ENCODE data around the gene DPEP1. TPM values are rescaled to one million over a fixed set of nuclear protein-coding genes. Genes with fewer than 3 reads are reported as not detected.
"Not testable (repeated sequence)": the region's sequence is repeated elsewhere in the genome, so short reads cannot be mapped to it uniquely, and the experiment has no call there.

Gene DPEP1
- not detected for total RNA-seq

DNA sequence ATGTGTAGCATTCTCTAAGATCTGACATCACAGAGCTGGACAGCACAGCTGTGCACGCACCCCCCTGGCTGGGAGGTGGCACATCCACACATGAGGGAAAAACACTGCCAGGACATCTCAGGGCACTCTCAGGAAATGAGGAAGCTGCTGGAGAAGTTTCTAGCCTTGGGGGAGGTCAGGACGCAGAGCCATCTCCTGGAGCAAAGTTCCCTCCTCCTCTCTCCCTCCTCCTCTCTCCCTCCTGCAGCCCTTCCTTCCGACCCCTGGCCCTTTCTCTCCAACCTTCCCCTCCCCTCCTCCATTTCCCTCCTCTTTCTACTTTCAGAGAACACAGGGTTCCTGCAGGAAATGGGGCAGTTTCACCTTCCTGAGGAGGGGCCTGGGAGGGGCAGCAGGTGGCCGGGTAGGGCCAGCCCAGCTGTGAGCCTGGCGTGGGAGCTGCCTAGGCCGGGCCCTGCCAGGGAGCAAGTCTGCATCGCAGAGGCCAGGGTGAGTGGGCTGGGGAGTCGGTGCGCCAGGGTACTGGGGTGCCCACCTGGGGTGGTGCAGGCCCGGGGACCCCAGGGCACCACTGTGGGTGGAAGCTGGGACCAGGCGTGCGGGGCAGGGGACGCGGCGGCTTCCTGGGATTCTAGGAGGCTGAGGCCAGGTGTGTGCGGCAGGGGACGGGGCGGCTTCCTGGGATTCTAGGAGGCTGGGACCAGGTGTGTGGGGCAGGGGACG, at the start of gene DPEP1:
DPEP1 (plus strand) TSS at position 412 of the 723 bp plus-strand sequence. CDS start 16,769 bp downstream, outside the sequence.
- no peak for ATAC-seq
- H3K27ac Mint-ChIP-seq = no peak within 1 kb of the TSS
- intact Hi-C loops (cut with DNase I, micrococcal nuclease) = no loop called here
- H3K36me3 Mint-ChIP-seq (ENCODE audit: low read depth) = no peaks in the 10 kb centered on the region
- ChIA-PET CTCF (no interaction called here), POLR2A (no interaction called here)
- DNase-seq = no peak
- H3K4me1 Mint-ChIP-seq = peaks cover 13% of the 10 kb centered on the region
- no peak within 1 kb of the TSS for H3K4me3 Mint-ChIP-seq
- H3K9me3 Mint-ChIP-seq (ENCODE audit: low read depth) = no peaks in the 10 kb centered on the region
- H3K27me3 Mint-ChIP-seq = no peaks in the 10 kb centered on the region

DNA sequence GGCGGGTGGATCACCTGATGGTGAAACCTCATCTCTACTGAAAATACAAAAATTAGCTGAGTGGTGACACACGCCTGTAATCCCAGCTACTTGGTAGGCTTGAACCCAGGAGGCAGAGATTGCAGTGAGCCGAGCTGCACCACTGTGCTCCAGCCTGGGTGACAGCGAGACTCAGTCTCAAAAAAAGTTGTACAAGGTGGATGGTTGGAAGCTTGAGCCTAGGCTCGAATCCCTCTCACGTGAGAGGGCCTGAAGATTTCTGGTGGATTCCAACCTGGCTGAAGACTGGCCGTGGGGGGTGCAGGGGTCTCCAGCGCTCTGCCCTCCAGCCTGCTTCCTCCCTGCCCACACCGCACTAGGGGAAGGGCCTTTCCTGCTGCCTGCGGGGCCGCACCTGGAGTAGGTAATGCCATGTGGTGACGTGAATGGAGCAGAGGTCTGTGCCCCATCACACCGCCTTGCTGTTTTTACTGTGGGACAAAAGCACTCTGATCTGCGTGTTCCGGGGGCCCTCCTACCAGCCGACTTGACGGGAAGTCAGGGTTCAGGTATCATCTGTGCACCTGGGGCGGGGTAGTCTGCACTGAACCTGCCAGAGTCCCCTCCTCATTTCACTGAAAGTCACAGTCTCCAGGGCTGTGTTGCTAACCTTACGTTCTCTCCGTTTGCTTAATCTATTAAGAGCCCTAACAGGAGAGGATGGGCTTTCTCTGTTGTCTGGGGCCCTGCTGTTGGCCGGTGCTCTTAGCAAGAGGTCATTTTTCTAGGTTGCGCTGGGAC, 48.8 kb upstream of the DPEP1 start:
- H3K4me3 Mint-ChIP-seq = peak overlapping the region; percentile 95
- peak; percentile 34 for DNase-seq
- ATAC-seq = no peak
- H3K4me1 Mint-ChIP-seq = peaks cover 48% of the 10 kb centered on the region
- H3K36me3 Mint-ChIP-seq (ENCODE audit: low read depth) = peaks cover 48% of the 10 kb centered on the region
- no peaks in the 10 kb centered on the region for H3K27me3 Mint-ChIP-seq
- POLR2A ChIA-PET = interaction anchor here (0.6 to 1.1 kb wide), 2 partner anchors 59 to 122 kb away, joined by 3 to 5 read pairs; partner anchors contain the start of gene CDK10
- intact Hi-C loops (cut with DNase I, micrococcal nuclease) = loop anchor here (2.0 to 5.0 kb wide), 3 partner anchors 76 to 762 kb away; partner anchors contain the start of gene CDT1 (in 1 of the 2)
- CTCF ChIA-PET = interaction anchor here (0.7 kb wide), 2 partner anchors 43 to 79 kb away, joined by 3 read pairs; no protein-coding TSS in a partner anchor
- H3K9me3 Mint-ChIP-seq (ENCODE audit: low read depth) = no peaks in the 10 kb centered on the region
- H3K27ac Mint-ChIP-seq = peak overlapping the region; percentile 61

DNA sequence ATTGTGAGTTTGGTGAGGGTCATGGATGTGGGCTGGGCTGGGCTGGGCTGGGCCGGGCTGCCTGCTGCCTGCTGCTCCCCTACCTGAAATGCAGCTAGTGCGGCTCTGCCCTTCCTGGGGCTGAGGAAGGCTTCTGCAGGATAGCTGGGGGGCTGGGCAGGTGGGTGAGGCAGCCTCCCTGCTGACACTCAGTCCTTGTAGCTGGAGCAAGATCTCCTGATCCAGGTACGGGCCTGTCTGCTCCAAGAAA, 48.3 kb upstream of the DPEP1 start:
- Mint-ChIP-seq H3K4me3 (peak overlapping the region; percentile 95), H3K27me3 (no peaks in the 10 kb centered on the region), H3K9me3 (ENCODE audit: low read depth) (no peaks in the 10 kb centered on the region), H3K4me1 (peaks cover 47% of the 10 kb centered on the region), H3K36me3 (ENCODE audit: low read depth) (peaks cover 48% of the 10 kb centered on the region), H3K27ac (peak overlapping the region; percentile 61)
- intact Hi-C loops (cut with DNase I, micrococcal nuclease) = loop anchor here in 1 of 2 experiments (2.0 kb wide), 1 partner anchor 76 kb away; no protein-coding TSS in a partner anchor
- ChIA-PET CTCF (interaction anchor here (0.7 kb wide), 1 partner anchor 78 kb away, joined by 3 read pairs; no protein-coding TSS in a partner anchor), POLR2A (interaction anchor here (0.5 to 1.0 kb wide), 2 partner anchors 92 to 281 kb away, joined by 3 to 8 read pairs; partner anchors contain the start of genes CHMP1A and SPATA33)
- no peak for DNase-seq
- ATAC-seq = no peak

DNA sequence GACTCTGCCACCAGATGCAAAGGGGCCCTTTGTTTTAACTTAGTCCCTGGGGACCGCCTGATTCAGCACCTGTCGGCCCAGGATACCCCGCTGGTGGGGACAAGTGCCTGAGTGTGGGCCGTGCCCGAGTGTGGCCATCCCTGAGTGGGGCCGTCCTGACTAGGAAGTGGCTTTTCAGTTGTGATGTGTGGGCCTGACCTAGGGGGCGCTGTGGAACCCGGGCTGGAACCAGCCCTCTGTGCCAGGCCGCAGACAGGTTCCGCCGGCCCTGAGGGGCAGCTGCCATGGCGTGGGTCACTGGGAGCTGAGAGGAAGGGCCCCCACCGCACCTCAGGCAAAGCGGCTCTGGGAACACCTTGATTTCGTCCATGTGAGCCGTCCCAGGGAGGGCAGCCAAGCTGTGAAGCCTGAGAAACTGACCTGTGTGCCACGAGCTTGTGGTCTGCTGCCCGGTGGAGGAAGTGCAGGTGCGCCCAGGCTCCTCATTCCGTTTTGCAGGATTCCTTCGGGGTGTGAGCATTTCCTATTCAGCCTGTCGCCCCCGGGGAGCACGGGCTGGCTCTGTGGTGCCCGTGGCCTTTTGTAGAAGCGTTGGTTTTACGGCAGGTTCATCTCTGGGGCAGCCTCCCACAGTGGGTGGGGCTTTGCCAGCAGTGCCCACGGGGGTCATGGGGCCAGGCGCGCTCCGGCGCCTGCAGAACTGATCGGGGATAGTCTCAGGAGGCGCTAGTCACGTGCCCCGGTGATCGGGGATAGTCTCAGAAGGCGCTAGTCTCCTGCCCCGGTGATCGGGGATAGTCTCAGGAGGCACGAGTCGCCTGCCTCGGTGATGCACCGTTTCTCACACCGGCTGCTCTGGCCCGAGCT, 47.7 kb upstream of the DPEP1 start:
- peaks cover 47% of the 10 kb centered on the region for H3K4me1 Mint-ChIP-seq
- H3K4me3 Mint-ChIP-seq = peak overlapping the region; percentile 95
- intact Hi-C loops (cut with DNase I, micrococcal nuclease) = loop anchor here in 1 of 2 experiments (2.0 kb wide), 1 partner anchor 75 kb away; no protein-coding TSS in a partner anchor
- H3K36me3 Mint-ChIP-seq (ENCODE audit: low read depth) = peaks cover 45% of the 10 kb centered on the region
- H3K27ac Mint-ChIP-seq = peak overlapping the region; percentile 61
- no peaks in the 10 kb centered on the region for H3K27me3 Mint-ChIP-seq
- ChIA-PET CTCF (interaction anchor here (0.5 to 0.7 kb wide), 4 partner anchors 10 to 120 kb away, joined by 3 read pairs; no protein-coding TSS in a partner anchor), POLR2A (interaction anchor here (0.5 to 1.0 kb wide), 3 partner anchors 92 to 348 kb away, joined by 3 to 8 read pairs (median 3); partner anchors contain the start of genes CHMP1A, SPATA33 and ZNF778)
- peak; percentile 73 for DNase-seq
- no peaks in the 10 kb centered on the region for H3K9me3 Mint-ChIP-seq (ENCODE audit: low read depth)
- ATAC-seq = peak; percentile 52

DNA sequence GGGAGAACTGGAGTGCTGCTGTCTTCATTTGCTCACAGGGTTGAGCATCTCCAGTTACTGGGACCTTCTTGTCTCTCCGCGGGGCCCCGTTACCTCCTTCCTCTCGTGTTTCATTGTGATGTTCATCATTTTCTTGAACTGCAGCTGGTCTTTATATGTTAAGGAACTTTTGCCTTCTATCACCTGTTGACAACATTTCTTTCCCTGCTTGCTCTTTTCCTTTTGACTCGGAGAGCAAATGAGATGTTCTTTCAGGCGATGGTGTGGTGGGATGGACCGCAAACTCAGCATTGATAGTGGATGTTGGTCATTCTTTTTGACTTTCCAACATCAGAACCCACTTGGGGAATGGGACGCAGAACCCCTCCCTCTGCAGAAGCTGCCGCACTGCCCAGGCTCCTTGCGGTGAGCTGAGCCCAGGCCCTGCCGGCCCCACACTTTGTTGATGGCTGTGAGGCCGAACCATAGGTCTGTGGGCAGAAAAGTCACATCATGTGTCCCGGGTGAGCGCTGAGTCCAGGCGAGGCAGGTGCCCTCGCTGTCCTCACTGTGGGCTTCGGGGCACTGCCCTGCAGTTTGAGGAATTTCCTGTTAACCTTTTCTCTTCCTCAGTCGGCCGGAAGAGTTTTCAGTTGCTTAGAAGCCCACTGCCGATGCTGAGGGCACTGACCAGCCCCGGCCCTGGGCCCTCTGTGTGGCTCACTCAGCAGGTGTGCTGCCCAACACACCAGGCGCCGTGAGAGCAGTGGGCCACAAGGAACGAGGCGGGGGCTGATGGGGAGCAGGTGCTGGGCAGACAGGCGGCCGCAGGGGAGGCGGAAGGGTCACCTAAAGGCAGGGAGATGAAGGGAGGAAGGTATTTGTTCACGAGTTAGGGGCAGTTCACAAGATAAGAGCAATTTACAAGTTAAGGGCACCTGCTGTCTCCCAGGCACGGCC, 45.5 kb upstream of the DPEP1 start:
- ATAC-seq = no peak
- peaks cover 27% of the 10 kb centered on the region for H3K36me3 Mint-ChIP-seq (ENCODE audit: low read depth)
- no peaks in the 10 kb centered on the region for H3K27me3 Mint-ChIP-seq
- ChIA-PET POLR2A (no interaction called here), CTCF (no interaction called here)
- no peak for DNase-seq
- H3K9me3 Mint-ChIP-seq (ENCODE audit: low read depth) = no peaks in the 10 kb centered on the region
- H3K4me1 Mint-ChIP-seq = peaks cover 44% of the 10 kb centered on the region
- no peak overlapping the region for H3K27ac Mint-ChIP-seq
- no peak overlapping the region for H3K4me3 Mint-ChIP-seq
- intact Hi-C loops (cut with DNase I, micrococcal nuclease) = no loop called here

DNA sequence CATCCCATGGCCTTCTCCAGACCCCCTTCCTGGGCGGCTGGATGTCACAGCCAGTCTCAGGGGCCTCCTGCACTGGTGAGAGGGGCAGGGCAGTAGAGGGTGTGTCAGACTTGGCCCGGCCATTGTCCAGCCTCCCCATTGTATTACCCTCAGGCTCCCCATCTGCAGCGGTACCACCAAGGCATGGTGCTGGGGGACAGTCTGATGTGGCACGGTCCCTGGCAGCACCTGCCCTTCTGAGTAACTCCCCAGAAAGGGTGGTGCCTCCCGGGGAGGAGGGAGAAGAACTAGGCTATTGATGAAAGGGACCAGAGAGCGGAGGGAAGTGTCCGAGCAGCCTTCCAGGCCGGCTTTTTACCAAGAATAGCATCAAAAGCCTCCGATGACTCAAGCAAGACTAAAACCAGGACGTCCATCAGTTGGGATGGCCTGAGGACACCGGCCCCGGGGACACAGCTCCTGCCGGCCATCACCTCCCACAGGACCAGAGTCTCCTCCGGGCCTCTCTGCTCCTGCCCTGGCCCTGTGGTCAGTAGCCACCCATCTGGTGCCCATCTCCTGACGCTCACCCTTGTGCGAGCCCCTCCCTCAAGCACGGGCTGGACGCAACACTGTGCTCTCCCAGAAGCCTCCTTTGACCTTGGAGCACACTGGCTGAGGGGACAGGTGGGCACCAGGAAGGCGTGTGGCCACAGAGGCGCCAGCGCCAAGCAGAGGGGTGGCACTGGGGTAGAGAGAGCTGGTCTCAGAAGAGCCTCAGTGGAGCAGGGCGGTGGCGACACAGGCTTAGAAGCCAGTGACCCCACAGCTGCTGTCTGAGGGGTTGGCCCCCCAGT, 43.7 kb upstream of the DPEP1 start:
- Mint-ChIP-seq H3K27me3 (peaks cover 3% of the 10 kb centered on the region), H3K9me3 (ENCODE audit: low read depth) (no peaks in the 10 kb centered on the region), H3K36me3 (ENCODE audit: low read depth) (peaks cover 10% of the 10 kb centered on the region), H3K27ac (no peak overlapping the region), H3K4me3 (no peak overlapping the region), H3K4me1 (peaks cover 29% of the 10 kb centered on the region)
- DNase-seq = no peak
- ATAC-seq = no peak
- intact Hi-C loops (cut with DNase I, micrococcal nuclease) = no loop called here
- POLR2A ChIA-PET = interaction anchor here (0.6 kb wide), 1 partner anchor 31 kb away, joined by 6 read pairs; no protein-coding TSS in a partner anchor
- CTCF ChIA-PET = interaction anchor here (0.6 kb wide), 1 partner anchor 320 kb away, joined by 3 read pairs; no protein-coding TSS in a partner anchor

DNA sequence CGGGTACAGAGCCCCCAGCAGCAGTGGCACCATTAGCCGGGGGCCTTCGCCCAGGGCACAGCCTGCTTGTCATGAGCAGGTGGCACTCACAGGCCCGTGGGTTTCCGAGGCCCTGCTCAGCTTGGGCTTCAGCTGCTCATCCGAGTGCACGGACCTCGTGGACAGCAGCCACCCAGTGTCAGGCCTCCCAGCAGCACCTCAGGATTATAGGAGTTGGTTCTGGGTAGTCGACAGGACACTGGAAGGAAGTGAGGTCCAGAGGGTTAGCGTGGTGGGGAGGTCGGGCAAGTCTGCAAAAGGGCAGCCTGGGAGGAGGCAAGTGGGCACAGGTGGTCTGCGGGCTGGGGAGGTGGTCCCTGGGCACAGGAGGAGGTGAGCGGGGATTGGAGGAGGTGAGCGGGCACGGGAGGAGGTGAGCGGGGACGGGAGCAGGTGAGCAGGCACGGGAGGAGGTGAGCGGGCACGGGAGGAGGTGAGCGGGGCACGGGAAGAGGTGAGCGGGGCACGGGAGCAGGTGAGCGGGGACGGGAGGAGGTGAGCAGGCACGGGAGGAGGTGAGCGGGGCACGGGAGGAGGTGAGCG, 43.0 kb upstream of the DPEP1 start:
- Mint-ChIP-seq H3K4me3 (no peak overlapping the region), H3K4me1 (peaks cover 22% of the 10 kb centered on the region), H3K36me3 (ENCODE audit: low read depth) (peaks cover 6% of the 10 kb centered on the region), H3K9me3 (ENCODE audit: low read depth) (no peaks in the 10 kb centered on the region), H3K27me3 (peaks cover 3% of the 10 kb centered on the region), H3K27ac (no peak overlapping the region)
- ChIA-PET CTCF (interaction anchor here (0.6 kb wide), 1 partner anchor 319 kb away, joined by 3 read pairs; no protein-coding TSS in a partner anchor), POLR2A (no interaction called here)
- DNase-seq = no peak
- intact Hi-C loops (cut with DNase I, micrococcal nuclease) = no loop called here
- no peak for ATAC-seq

DNA sequence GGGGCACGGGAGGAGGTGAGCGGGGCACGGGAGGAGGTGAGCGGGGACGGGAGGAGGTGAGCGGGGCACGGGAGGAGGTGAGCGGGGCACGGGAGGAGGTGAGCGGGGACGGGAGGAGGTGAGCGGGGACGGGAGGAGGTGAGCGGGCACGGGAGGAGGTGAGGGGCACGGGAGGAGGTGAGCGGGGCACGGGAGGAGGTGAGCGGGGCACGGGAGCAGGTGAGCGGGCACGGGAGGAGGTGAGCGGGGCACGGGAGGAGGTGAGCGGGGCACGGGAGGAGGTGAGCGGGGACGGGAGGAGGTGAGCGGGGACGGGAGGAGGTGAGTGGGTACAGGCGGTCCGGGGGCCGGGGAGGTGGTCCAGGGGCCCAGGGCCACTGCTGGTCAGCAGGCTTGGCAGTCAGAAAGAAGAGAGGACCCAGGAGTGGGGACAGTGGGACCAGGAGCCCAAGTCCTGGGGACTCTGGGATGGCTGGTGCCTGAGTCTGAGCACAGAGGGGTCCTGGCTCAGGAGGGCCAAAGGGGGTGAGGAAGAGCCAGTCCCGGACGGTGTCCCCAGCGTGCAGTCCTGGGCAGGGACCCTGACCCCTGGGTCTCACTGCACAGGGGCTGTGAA, 42.4 kb upstream of the DPEP1 start:
- not testable (repeated sequence) for ATAC-seq; H3K9me3 Mint-ChIP-seq (ENCODE audit: low read depth); H3K27ac Mint-ChIP-seq

DNA sequence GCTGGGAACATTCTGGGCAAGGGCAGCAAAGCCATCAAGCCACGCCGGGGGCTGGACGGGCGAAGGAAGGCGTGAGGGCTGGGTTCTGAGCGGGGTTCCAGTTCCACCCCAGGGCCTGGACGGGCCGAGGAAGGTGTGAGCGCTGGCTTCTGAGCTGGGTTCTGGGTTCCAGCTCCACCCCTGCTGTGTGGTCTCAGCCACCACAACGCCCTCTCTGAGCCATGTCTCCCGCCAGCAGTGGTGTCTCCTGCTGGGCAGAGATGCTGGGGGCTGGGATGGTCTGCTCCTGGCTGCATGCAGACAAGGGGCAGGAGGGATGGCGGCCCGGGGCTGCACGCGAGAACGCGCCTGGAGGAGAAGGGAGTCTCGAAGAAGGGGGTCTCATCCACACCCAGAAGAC, 41.8 kb upstream of the DPEP1 start:
- H3K9me3 Mint-ChIP-seq (ENCODE audit: low read depth) = no peaks in the 10 kb centered on the region
- H3K36me3 Mint-ChIP-seq (ENCODE audit: low read depth) = peaks cover 3% of the 10 kb centered on the region
- peaks cover 12% of the 10 kb centered on the region for H3K4me1 Mint-ChIP-seq
- DNase-seq = no peak
- H3K4me3 Mint-ChIP-seq = no peak overlapping the region
- ATAC-seq = no peak
- CTCF ChIA-PET = interaction anchor here (0.7 kb wide), 1 partner anchor 808 kb away, joined by 3 read pairs; no protein-coding TSS in a partner anchor
- H3K27ac Mint-ChIP-seq = no peak overlapping the region
- intact Hi-C loops (cut with DNase I, micrococcal nuclease) = no loop called here
- POLR2A ChIA-PET = interaction anchor here (0.6 kb wide), 1 partner anchor 1118 kb away, joined by 3 read pairs; the partner anchor contains the start of gene ZFPM1
- H3K27me3 Mint-ChIP-seq = peaks cover 3% of the 10 kb centered on the region

More for the DNA sequence above, 42.4 kb upstream of the DPEP1 start:
- H3K36me3 Mint-ChIP-seq (ENCODE audit: low read depth); H3K27me3 Mint-ChIP-seq; DNase-seq; POLR2A ChIA-PET; CTCF ChIA-PET; H3K4me3 Mint-ChIP-seq; intact Hi-C loops (cut with DNase I, micrococcal nuclease): not testable (repeated sequence)
- H3K4me1 Mint-ChIP-seq = peaks cover 15% of the 10 kb centered on the region

All from activated CD4-positive, alpha-beta T cell treated with anti-CD3 and anti-CD28 coated beads for 36 hours (primary cell).